Ishikawa (cell line): ENCODE data around the gene FARS2.

Source experiments
- CEBPB ChIP-seq: IDR thresholded peaks from 2 replicates; pipeline ENCODE4 v1.6.1; 2012
- CREB1 ChIP-seq: IDR thresholded peaks from 2 replicates; pipeline ENCODE4 v1.6.1; 2012; ENCODE audit warnings: low read depth
- RAD21 ChIP-seq: IDR thresholded peaks from 2 replicates; pipeline ENCODE4 v1.6.1; 2012; ENCODE audit warnings: low read depth
- TAF1 ChIP-seq: IDR thresholded peaks from 2 replicates; pipeline ENCODE4 v1.6.1; 2012; ENCODE audit warnings: low read depth, mild to moderate bottlenecking
- YY1 ChIP-seq: IDR thresholded peaks from 2 replicates; pipeline ENCODE4 v1.6.1; 2012; ENCODE audit warnings: low read depth

DNA sequence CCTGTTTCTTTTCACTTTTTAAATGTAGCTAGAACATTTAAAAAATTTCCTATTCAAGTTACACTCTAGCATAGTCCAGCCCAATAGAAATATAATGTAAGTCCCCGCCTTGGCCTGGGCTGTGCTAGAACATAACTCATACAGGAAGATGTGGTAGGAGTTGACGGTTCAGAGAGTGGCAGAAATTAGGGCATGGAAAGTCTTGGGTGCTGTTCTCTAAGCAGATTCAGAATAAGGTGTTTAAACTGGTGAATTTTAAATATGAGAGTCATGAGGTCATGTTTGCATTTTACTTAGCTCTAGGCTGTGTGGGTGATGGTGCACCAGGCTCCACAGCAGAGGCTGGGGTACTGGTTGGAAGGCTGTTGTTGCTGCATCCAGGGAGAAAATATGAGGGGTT, 256.5 kb downstream of the FARS2 start:
- no peak for TF ChIP-seq CREB1
- no peak for TF ChIP-seq YY1
- no peak for TF ChIP-seq TAF1
- no peak for TF ChIP-seq RAD21
- TF ChIP-seq CEBPB = no peak
